NT2/D1 (cell line): ENCODE measurements around the gene WAPL.

Experiments used
- SUZ12 ChIP-seq: IDR thresholded peaks from 2 replicates; pipeline ENCODE4 v1.6.1; 2011; ENCODE audit not compliant: insufficient read length, insufficient read depth; ENCODE audit errors: extremely low read depth
- YY1 ChIP-seq: IDR thresholded peaks from 2 replicates; pipeline ENCODE4 v1.6.1; 2011; ENCODE audit not compliant: insufficient read length, insufficient read depth
- ZNF274 ChIP-seq: IDR thresholded peaks from 2 replicates; pipeline ENCODE4 v1.6.1; 2011; ENCODE audit warnings: mild to moderate bottlenecking, low read depth, low read length

- TF ChIP-seq ZNF274 = no peak
- no peak for TF ChIP-seq YY1
- no peak for TF ChIP-seq SUZ12
Measured at GRCh38 chr10:86547296-86547695, 25.7 kb upstream of the WAPL start.
